Measurements from ENCODE around the gene CYTH3.

DNA sequence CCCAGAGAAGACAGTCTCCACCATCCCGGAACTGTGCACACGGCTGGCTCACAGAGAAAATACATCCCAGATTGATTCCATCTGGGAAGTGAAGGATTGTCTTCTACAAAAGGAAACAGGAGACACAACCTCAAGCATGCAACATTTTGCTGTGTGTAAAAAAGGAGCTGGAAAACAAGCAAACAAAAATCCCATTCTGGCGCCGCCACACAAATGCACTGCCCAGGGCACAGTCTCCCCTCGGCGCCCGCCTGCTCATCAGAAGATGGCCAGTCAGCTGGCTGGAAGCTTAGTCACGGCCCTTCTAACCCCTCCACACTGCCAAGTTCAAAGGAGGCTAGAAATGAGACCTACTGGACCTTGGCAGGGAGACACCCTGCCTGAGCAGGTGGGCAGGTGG lies 14.1 kb upstream of the CYTH3 start:
- TF ChIP-seq POLR2AphosphoS5 (IDR thresholded peaks at IDR 0.05): no peak
- TF ChIP-seq, protein P1, sequence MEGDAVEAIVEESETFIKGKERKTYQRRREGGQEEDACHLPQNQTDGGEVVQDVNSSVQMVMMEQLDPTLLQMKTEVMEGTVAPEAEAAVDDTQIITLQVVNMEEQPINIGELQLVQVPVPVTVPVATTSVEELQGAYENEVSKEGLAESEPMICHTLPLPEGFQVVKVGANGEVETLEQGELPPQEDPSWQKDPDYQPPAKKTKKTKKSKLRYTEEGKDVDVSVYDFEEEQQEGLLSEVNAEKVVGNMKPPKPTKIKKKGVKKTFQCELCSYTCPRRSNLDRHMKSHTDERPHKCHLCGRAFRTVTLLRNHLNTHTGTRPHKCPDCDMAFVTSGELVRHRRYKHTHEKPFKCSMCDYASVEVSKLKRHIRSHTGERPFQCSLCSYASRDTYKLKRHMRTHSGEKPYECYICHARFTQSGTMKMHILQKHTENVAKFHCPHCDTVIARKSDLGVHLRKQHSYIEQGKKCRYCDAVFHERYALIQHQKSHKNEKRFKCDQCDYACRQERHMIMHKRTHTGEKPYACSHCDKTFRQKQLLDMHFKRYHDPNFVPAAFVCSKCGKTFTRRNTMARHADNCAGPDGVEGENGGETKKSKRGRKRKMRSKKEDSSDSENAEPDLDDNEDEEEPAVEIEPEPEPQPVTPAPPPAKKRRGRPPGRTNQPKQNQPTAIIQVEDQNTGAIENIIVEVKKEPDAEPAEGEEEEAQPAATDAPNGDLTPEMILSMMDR (IDR thresholded peaks at IDR 0.05 in 8 of 11, conservative IDR thresholded peaks at IDR 0.05 in 3 of 11): no peak
- TF ChIP-seq POLR2A (IDR thresholded peaks at IDR 0.05): no peak

All from spleen (tissue), 7 donors.